GM12878 (cell line): Measurements from ENCODE around the gene JPH4. TPM values are rescaled to one million over a fixed set of nuclear protein-coding genes. Genes with fewer than 3 reads are reported as not detected.

Experiments
- ATAC-seq: fragments of 200-7000 bp; cut with Tn5 transposase; 3 replicates; pipeline ENCODE4 v1.9.1; 2020; ENCODE audit warnings: mild to moderate bottlenecking, moderate library complexity
- BruUV-seq: library from RNA; stranded (reverse); fragments of 400-500 nt; replicated peaks from 2 replicates; lab custom pipeline; 2021; lab: Mats Ljungman, UMichigan
- CTCF ChIA-PET: fragments of 300-600 bp; sonication (Branson Sonifier 250); formaldehyde crosslinking; extraction: SDS; loops from one replicate; lab custom pipeline; 2021; ENCODE audit warnings: inconsistent platforms; lab: Yijun Ruan, JAX
- POLR2A ChIA-PET: fragments of 350-600 bp; formaldehyde crosslinking; extraction: SDS; loops from one replicate; lab custom pipeline; 2021; ENCODE audit warnings: inconsistent platforms; lab: Charles Lee
- RAD21 ChIA-PET: fragments of 300-600 bp; sonication (Branson Sonifier 250); formaldehyde crosslinking; loops from one replicate; lab custom pipeline; 2023; ENCODE audit warnings: antibody characterized with exemption; ENCODE audit not compliant: unreplicated experiment; lab: Charles Lee
- SMC1A ChIA-PET: fragments of 300-600 bp; sonication (Branson Sonifier 250); formaldehyde crosslinking; loops from one replicate; lab custom pipeline; 2023; ENCODE audit not compliant: unreplicated experiment, uncharacterized antibody; lab: Charles Lee
- DNase-seq: peaks from one replicate; pipeline ENCODE4 v3.0.0-alpha.2; 2011; ENCODE audit warnings: low read depth, low spot score
- FAIRE-seq: peaks from 3 replicates; lab custom pipeline; 2011; peaks lifted over from hg19 to GRCh38; lab: Jason Lieb, UNC
- H2AFZ ChIP-seq: 2 replicates; pipeline ENCODE4 v1.6.0; 2011; ENCODE audit warnings: low read depth, low read length, control low read depth; ENCODE audit not compliant: control insufficient read depth
- H3K27ac ChIP-seq: 2 replicates; pipeline ENCODE4 v1.5.1; 2011; ENCODE audit warnings: control low read depth; ENCODE audit not compliant: control insufficient read depth, insufficient read depth
- H3K27me3 ChIP-seq, 2 experiments: replicated peaks in 1 of 2; 2 replicates each; pipeline versions ENCODE4 v1.6.0 to v1.6.1; 2011; ENCODE audit warnings: low read length in 1 of 2; ENCODE audit not compliant: control insufficient read depth in 2 of 2, insufficient read depth in 2 of 2
- H3K36me3 ChIP-seq, 2 experiments: 2 replicates each; pipeline ENCODE4 v1.5.1; 2011; ENCODE audit warnings: low read length in 1 of 2; ENCODE audit not compliant: control insufficient read depth in 2 of 2, insufficient read depth in 2 of 2
- H3K4me1 ChIP-seq: 2 replicates; pipeline ENCODE4 v1.6.1; 2011; ENCODE audit warnings: mild to moderate bottlenecking, low read length, moderate library complexity, mixed read lengths; ENCODE audit not compliant: control insufficient read depth, insufficient read depth
- H3K4me2 ChIP-seq: 2 replicates; pipeline ENCODE4 v1.6.0; 2011; ENCODE audit warnings: control low read depth; ENCODE audit not compliant: control insufficient read depth, insufficient read depth
- H3K4me3 ChIP-seq: fragments of 200-600 bp; sonication (generic); 2 replicates; pipeline ENCODE4 v1.5.1; 2016
- H3K79me2 ChIP-seq: 2 replicates; pipeline ENCODE4 v1.6.0; 2011; ENCODE audit warnings: low read length; ENCODE audit not compliant: control insufficient read depth, insufficient read depth
- H3K9ac ChIP-seq: 2 replicates; pipeline ENCODE4 v1.8.0; 2011; ENCODE audit warnings: low read length, control low read depth, mixed read lengths; ENCODE audit not compliant: control insufficient read depth, insufficient read depth
- H3K9me3 ChIP-seq: replicated peaks from 3 replicates; pipeline ENCODE4 v1.5.1; 2011; ENCODE audit warnings: mild to moderate bottlenecking, low read length; ENCODE audit not compliant: control insufficient read depth, insufficient read depth
- H4K20me1 ChIP-seq: 2 replicates; pipeline ENCODE4 v1.6.0; 2011; ENCODE audit not compliant: control insufficient read depth, insufficient read depth
- BRCA1 ChIP-seq: IDR thresholded peaks from 2 replicates; pipeline ENCODE4 v1.6.1; 2011; ENCODE audit warnings: low read depth, low read length, improper control_type of control experiment
- CBX5 ChIP-seq: sonication (generic); IDR thresholded peaks from 2 replicates; pipeline ENCODE4 v1.6.1; 2016; ENCODE audit warnings: low read depth, moderate library complexity, mild to moderate bottlenecking, inconsistent platforms
- CHD1 ChIP-seq: IDR thresholded peaks from 2 replicates; pipeline ENCODE4 v1.6.1; 2012; ENCODE audit warnings: low read depth, low read length, improper control_type of control experiment
- ESRRA ChIP-seq: IDR thresholded peaks from 2 replicates; pipeline ENCODE4 v1.6.1; 2012; ENCODE audit warnings: mild to moderate bottlenecking, low read length, improper control_type of control experiment
- JUNB ChIP-seq: IDR thresholded peaks from 2 replicates; pipeline ENCODE4 v1.6.1; 2016; ENCODE audit warnings: antibody characterized with exemption, mild to moderate bottlenecking
- KAT2A ChIP-seq: conservative IDR thresholded peaks from 2 replicates; pipeline ENCODE4 v1.6.1; 2011; ENCODE audit warnings: low read depth, low read length; ENCODE audit not compliant: control insufficient read depth
- KDM1A ChIP-seq: fragments of 200-600 bp; sonication (generic); IDR thresholded peaks from 2 replicates; pipeline ENCODE4 v1.6.1; 2016; ENCODE audit warnings: borderline replicate concordance
- KLF5 ChIP-seq: fragments of 450-650 bp; IDR thresholded peaks from 2 replicates; pipeline ENCODE4 v1.6.1; 2014; ENCODE audit warnings: mild to moderate bottlenecking; ENCODE audit not compliant: partially characterized antibody
- NFXL1 ChIP-seq: fragments of 450-650 bp; IDR thresholded peaks from 2 replicates; pipeline ENCODE4 v1.6.1; 2017; ENCODE audit warnings: antibody characterized with exemption, mild to moderate bottlenecking, borderline replicate concordance
- RBBP5 ChIP-seq: fragments of 200-600 bp; sonication (generic); conservative IDR thresholded peaks from 2 replicates; pipeline ENCODE4 v1.6.1; 2016
- RUNX3 ChIP-seq: IDR thresholded peaks from 2 replicates; pipeline ENCODE4 v1.6.1; 2012; ENCODE audit warnings: low read length, inconsistent platforms
- SIX5 ChIP-seq: IDR thresholded peaks from 2 replicates; pipeline ENCODE4 v1.6.1; 2011; ENCODE audit warnings: mild to moderate bottlenecking, low read depth, low read length, moderate library complexity; ENCODE audit not compliant: severe bottlenecking
- SMC3 ChIP-seq: IDR thresholded peaks from 2 replicates; pipeline ENCODE4 v1.6.1; 2011; ENCODE audit warnings: low read length, improper control_type of control experiment, borderline replicate concordance
- SP1 ChIP-seq: IDR thresholded peaks from one replicate; pipeline ENCODE4 v1.6.1; 2011; ENCODE audit warnings: low read depth, low read length
- TAF1 ChIP-seq: IDR thresholded peaks from 2 replicates; pipeline ENCODE4 v1.6.1; 2011; ENCODE audit warnings: mild to moderate bottlenecking, low read depth, low read length, borderline replicate concordance
- ZZZ3 ChIP-seq: IDR thresholded peaks from 2 replicates; pipeline ENCODE4 v1.6.1; 2011; ENCODE audit warnings: low read depth; ENCODE audit not compliant: control insufficient read depth, insufficient read length
- WGBS: methylation state at CpG from one replicate; pipeline ENCODE4 v1.1.6; 2016; ENCODE audit warnings: low lambda C conversion rate; ENCODE audit not compliant: insufficient replicate concordance, insufficient coverage; ENCODE audit errors: missing lambda C conversion rate; 5-methylcytosine and 5-hydroxymethylcytosine counted together
- in situ Hi-C: fragments of 300-500 bp; cut with MboI; formaldehyde crosslinking; loops from 9 replicates; pipeline ENCODE4 v1.14.3; 2018; ENCODE audit warnings: mixed read lengths
- intact Hi-C: fragments of 100-400 bp; cut with micrococcal nuclease; formaldehyde crosslinking; loops from one replicate; pipeline ENCODE4 v1.14.2; 2022; ENCODE audit not compliant: unreplicated experiment
- polyA plus RNA-seq, 11 experiments: library from polyadenylated mRNA; depleted of rRNA in 4 of 11; unstranded in 6 of 11; stranded (reverse) in 5 of 11; fragments of >200 nt; fragmentation: Nextera tagmentation in 4 of 11; fragmentation: Illumina TruSeq in 1 of 11; extraction: Ambion mirVana in 4 of 11; extraction: Trizol in 1 of 11; gene quantifications; 1 replicate in 1 of 11; 2 replicates in 10 of 11; pipeline versions ENCODE4 v1.2.1 to v1.2.3, GENCODE V29; 2011 to 2016; ENCODE audit warnings: inconsistent platforms in 2 of 11, missing spikeins in 2 of 11, low read depth in 1 of 11
- total RNA-seq, 4 experiments: library from RNA; depleted of rRNA in 3 of 4; stranded (reverse); fragments of >200 nt in 3 of 4; fragmentation: Illumina TruSeq in 1 of 4; extraction: Trizol in 1 of 4; gene quantifications; 2 replicates each; pipeline versions ENCODE4 v1.2.1 to v1.2.3, GENCODE V29; 2013 to 2021
- TF ChIP-seq, protein P1 (sequence below): IDR thresholded peaks from 2 replicates; pipeline ENCODE4 v1.6.1; 2012; ENCODE audit warnings: mild to moderate bottlenecking, low read depth, low read length

Gene JPH4
- total and polyA plus RNA-seq, 10 of the 15 experiments (the other 5 are each of a cell fraction or from before 2014, with no cell fraction given) = 0.48 to 10.3 (median 3.8) TPM

DNA sequence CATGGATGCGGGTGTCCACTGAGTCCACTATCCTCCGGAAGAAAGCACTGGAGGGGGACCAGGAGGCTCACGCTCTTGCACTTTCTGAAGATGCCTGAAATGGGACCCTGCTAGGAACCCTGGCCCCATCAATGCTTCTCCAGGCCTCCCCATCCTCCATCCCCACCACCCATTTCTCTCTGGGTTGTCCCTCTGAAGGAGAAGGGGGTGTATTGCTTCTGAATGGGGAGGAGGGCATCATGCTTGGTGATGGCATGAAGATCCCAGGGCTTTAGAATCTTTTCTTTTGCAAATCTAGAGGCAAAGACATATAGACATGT lies 681 bp upstream of the JPH4 start:
- ChIA-PET CTCF (interaction anchor here (0.6 to 1.4 kb wide), 2 partner anchors 11 to 663 kb away, joined by 3 read pairs; partner anchors contain the start of gene TINF2), RAD21 (no interaction called here), POLR2A (no interaction called here), SMC1A (interaction anchor here (2.1 kb wide), 1 partner anchor 10 kb away, joined by 9 read pairs; no protein-coding TSS in a partner anchor)
- Histone ChIP-seq H2AFZ (no peak overlapping the region), H3K4me2 (no peak overlapping the region), H3K9me3 (no peaks in the 10 kb centered on the region), H3K4me1 (peaks cover 2% of the 10 kb centered on the region; the same call in 1 of the 2 replicates), H3K36me3 (no peaks in the 10 kb centered on the region), H3K27ac (no peak overlapping the region), H3K79me2 (no peaks in the 10 kb centered on the region), H3K27me3 (peaks cover 2% of the 10 kb centered on the region in 2 experiments; a peak in 2 of 4 replicates), H3K9ac (no peak overlapping the region), H4K20me1 (no peaks in the 10 kb centered on the region), H3K4me3 (no peak overlapping the region)
- no peak for FAIRE-seq
- DNase-seq = no peak
- in situ Hi-C loops (no loop called here), intact Hi-C loops (no loop called here)
- TF ChIP-seq SP1 (no peak), ESRRA (no peak), CHD1 (no peak), TAF1 (no peak), KLF5 (no peak), CBX5 (no peak), NFXL1 (no peak), ZZZ3 (no peak), JUNB (no peak), SIX5 (no peak), RBBP5 (no peak), KAT2A (no peak), RUNX3 (no peak), BRCA1 (no peak), SMC3 (no peak), KDM1A (no peak)
- TF ChIP-seq, protein P1, sequence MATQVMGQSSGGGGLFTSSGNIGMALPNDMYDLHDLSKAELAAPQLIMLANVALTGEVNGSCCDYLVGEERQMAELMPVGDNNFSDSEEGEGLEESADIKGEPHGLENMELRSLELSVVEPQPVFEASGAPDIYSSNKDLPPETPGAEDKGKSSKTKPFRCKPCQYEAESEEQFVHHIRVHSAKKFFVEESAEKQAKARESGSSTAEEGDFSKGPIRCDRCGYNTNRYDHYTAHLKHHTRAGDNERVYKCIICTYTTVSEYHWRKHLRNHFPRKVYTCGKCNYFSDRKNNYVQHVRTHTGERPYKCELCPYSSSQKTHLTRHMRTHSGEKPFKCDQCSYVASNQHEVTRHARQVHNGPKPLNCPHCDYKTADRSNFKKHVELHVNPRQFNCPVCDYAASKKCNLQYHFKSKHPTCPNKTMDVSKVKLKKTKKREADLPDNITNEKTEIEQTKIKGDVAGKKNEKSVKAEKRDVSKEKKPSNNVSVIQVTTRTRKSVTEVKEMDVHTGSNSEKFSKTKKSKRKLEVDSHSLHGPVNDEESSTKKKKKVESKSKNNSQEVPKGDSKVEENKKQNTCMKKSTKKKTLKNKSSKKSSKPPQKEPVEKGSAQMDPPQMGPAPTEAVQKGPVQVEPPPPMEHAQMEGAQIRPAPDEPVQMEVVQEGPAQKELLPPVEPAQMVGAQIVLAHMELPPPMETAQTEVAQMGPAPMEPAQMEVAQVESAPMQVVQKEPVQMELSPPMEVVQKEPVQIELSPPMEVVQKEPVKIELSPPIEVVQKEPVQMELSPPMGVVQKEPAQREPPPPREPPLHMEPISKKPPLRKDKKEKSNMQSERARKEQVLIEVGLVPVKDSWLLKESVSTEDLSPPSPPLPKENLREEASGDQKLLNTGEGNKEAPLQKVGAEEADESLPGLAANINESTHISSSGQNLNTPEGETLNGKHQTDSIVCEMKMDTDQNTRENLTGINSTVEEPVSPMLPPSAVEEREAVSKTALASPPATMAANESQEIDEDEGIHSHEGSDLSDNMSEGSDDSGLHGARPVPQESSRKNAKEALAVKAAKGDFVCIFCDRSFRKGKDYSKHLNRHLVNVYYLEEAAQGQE = no peak
- 66% methylated on average over 3 of the region's 3 CpGs for WGBS
- no TSS peak for BruUV-seq
- ATAC-seq = no peak
